Skeletal muscle tissue (tissue), 4 donors: Measurements from ENCODE around the gene NBEAL1. TPM values are rescaled to one million over a fixed set of nuclear protein-coding genes. Genes with fewer than 3 reads are reported as not detected.
"Not testable (repeated sequence)": the region's sequence is repeated elsewhere in the genome, so short reads cannot be mapped to it uniquely, and the experiment has no call there.

Experiments
- H3K27ac ChIP-seq: one replicate; pipeline ENCODE4 v1.7.0; 2013; ENCODE audit warnings: mild to moderate bottlenecking, low read depth, low read length, inconsistent platforms
- H3K27me3 ChIP-seq, 3 donors: one replicate each; pipeline ENCODE4 v1.7.0; 2013; ENCODE audit warnings: low read length in 3 of 3; ENCODE audit not compliant: control insufficient read depth in 3 of 3, insufficient read depth in 3 of 3
- H3K36me3 ChIP-seq, 3 donors: one replicate each; pipeline ENCODE4 v1.7.0; 2013; ENCODE audit warnings: low read length in 3 of 3; ENCODE audit not compliant: control insufficient read depth in 3 of 3, insufficient read depth in 3 of 3
- H3K4me1 ChIP-seq, 3 donors: one replicate each; pipeline ENCODE4 v1.7.0; 2013; ENCODE audit warnings: low read length in 3 of 3, mild to moderate bottlenecking in 3 of 3; ENCODE audit not compliant: control insufficient read depth in 3 of 3, insufficient read depth in 3 of 3
- H3K4me3 ChIP-seq, 3 donors: one replicate each; pipeline ENCODE4 v1.7.0; 2013; ENCODE audit warnings: low read length in 3 of 3
- H3K9ac ChIP-seq, 3 donors: one replicate each; pipeline ENCODE4 v1.7.0; 2013; ENCODE audit warnings: low read length in 3 of 3, mild to moderate bottlenecking in 3 of 3, moderate library complexity in 2 of 3, low read depth in 1 of 3
- H3K9me3 ChIP-seq, 3 donors: one replicate each; pipeline ENCODE4 v1.7.0; 2013; ENCODE audit warnings: low read length in 3 of 3; ENCODE audit not compliant: control insufficient read depth in 3 of 3
- total RNA-seq: library from RNA; depleted of rRNA; stranded (reverse); fragments of >200 nt; gene quantifications from one replicate; pipeline ENCODE4 v1.2.3, GENCODE V29; 2014
- donor health status: Osteomylitis.

NBEAL1 gene
- total RNA-seq, 1 donor from 2014 or later, result 29.2 TPM

DNA sequence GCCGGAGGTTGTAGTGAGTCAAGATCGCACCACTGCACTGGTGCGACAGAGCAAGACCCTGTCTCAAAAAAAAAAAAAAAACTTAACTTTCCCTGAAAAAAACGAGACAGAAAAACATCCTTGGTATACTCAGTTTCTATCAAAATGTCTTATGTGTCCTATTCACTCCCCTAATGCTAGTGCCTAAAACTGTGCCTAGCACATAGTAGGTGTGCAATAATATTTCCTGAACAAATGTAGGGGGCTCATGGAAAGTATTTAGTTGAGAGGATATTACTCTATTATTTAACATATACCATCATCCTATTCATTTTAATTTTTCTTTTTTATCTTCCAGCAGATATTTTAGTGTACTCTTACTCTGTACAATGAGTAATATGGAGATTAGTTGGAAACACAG, 120.4 kb downstream of the NBEAL1 start:
- Histone ChIP-seq H3K36me3 (peaks cover 0 to 13% (median 12%) of the 10 kb centered on the region in 3 donors), H3K27me3 (no peaks in the 10 kb centered on the region), H3K4me3 (no peak overlapping the region)

DNA sequence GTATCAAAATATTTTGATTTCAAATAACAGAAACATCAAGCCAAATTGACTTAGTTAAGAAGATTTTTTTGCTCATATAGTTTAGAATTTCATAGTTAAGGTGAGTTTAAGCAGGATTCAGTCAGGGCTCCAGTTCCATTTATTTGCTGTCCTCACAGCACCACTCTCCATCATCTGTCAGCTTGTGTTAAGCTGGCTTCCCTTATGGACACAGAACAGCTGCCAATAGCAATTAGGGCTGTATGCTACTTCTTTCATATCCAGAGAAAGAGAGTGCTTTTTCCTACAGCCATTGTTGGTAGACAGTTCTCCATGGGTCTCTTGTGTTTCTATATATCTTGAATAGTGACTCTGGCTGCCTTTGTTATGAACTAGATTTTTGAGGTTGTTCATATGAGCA, 128.7 kb downstream of the NBEAL1 start:
- H3K4me1 ChIP-seq, result no peaks in the 10 kb centered on the region
- no peaks in the 10 kb centered on the region for H3K27me3 ChIP-seq
- H3K36me3 ChIP-seq, result peaks cover 0 to 6% (median 5%) of the 10 kb centered on the region in 3 donors
- H3K9ac ChIP-seq, result no peak overlapping the region
- H3K4me3 ChIP-seq, result no peak overlapping the region
- H3K9me3 ChIP-seq, result no peaks in the 10 kb centered on the region
- no peak overlapping the region for H3K27ac ChIP-seq

More for the DNA sequence above, 120.4 kb downstream of the NBEAL1 start:
- Histone ChIP-seq H3K9ac (no peak overlapping the region), H3K4me1 (no peaks in the 10 kb centered on the region), H3K27ac (no peak overlapping the region), H3K9me3 (no peaks in the 10 kb centered on the region)

DNA sequence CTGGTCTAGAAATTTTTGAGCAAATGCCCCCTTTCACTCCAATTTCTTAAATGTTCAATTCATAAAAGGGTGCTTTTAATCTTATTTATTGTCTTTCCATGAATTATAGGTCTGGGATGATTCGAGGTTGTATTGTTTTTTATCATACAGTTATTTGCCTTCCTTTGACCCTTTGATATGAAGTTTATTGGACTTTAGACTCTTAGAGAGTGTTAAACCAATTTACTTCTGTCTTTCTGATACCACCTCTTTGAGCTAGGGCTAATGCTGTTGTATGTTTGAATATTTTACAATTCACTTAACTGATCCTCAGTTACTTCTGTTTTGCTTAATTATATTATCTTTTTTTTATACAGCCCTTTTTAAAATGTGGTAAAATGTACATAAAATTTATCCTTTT, 134.5 kb downstream of the NBEAL1 start:
- Histone ChIP-seq H3K27ac (no peak overlapping the region), H3K4me1 (no peaks in the 10 kb centered on the region), H3K9me3 (no peaks in the 10 kb centered on the region), H3K36me3 (peaks cover 4 to 16% (median 16%) of the 10 kb centered on the region in 3 donors), H3K27me3 (no peaks in the 10 kb centered on the region), H3K4me3 (no peak overlapping the region), H3K9ac (no peak overlapping the region)

DNA sequence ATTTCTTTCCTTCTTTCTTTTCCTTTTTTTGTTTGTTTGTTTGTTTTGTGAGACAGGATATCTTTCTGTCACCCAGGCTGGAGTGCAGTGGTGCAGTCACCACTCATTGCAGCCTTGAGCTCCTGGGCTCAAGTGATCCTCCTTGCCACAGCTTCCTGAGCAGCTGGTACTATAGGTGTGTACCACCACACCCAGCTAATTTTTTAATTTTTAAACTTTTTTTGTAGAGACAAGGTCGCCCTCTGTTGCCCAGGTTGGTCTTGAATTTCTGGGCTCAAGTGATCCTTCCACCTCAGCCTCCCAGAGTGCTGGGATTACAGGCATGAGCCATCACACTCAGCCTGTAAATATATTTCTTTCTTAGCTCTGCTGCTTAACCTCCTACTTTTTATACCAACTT, 140.7 kb downstream of the NBEAL1 start:
- Histone ChIP-seq H3K36me3 (peaks cover 4 to 12% (median 11%) of the 10 kb centered on the region in 3 donors), H3K4me3 (no peak overlapping the region), H3K27me3 (no peaks in the 10 kb centered on the region), H3K9me3 (no peaks in the 10 kb centered on the region), H3K27ac (no peak overlapping the region), H3K4me1 (no peaks in the 10 kb centered on the region), H3K9ac (no peak overlapping the region)

DNA sequence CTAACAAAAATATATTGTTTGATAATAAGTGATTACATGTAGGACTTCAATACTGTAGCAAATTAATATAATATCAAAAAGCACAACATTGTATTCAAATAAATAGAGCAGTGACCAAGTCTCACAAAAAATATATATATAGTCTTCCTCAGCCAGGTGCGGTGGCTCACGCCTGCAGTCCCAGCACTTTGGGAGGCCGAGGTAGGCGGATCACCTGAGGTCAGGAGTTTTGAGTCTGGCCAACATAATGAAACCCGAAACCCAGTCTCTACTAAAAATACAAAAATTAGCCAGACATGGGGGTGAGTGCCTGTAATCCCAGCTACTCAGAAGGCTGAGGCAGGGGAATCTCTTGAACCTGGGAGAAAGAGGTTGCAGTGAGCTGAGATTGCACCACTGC, 148.0 kb downstream of the NBEAL1 start:
- H3K27ac ChIP-seq, H3K9ac ChIP-seq: not testable (repeated sequence)
- H3K36me3 ChIP-seq, result peaks cover 0 to 13% (median 10%) of the 10 kb centered on the region in 3 donors

DNA sequence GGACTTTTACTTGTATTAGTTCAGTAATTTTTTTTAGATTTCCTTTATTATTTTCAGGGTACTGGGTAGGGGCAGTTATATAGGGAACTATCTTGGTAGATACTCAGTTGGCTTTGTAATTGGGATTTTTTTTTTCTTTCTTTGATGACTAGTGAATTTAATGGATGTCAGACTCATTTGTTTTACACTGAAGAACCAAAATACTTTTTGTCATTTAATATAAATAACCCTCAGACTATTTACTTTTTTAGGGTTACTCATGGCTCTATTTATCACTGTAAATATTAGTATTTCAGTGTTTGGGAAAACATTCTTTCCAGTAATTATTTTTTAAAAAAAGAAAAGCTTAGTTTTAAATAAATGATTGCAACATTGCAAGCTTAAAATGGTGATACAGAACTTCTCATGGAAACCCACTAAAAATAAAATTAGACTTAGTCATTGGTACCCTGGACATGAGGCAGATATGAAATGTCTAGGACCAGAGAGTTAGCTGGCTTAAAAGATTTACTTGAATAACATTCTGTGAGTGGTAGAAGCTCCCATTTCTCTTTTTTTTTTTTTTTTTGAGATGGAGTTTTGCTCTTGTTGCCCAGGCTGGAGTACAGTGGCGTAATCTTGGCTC, 149.7 kb downstream of the NBEAL1 start:
- Histone ChIP-seq H3K27me3 (no peaks in the 10 kb centered on the region), H3K4me3 (no peak overlapping the region), H3K9ac (no peak overlapping the region), H3K27ac (no peak overlapping the region), H3K4me1 (no peaks in the 10 kb centered on the region), H3K9me3 (no peaks in the 10 kb centered on the region), H3K36me3 (peaks cover 0 to 13% (median 7%) of the 10 kb centered on the region in 3 donors)

More for the DNA sequence above, 148.0 kb downstream of the NBEAL1 start:
- not testable (repeated sequence) for H3K4me3 ChIP-seq, H3K9me3 ChIP-seq, H3K27me3 ChIP-seq, H3K4me1 ChIP-seq

DNA sequence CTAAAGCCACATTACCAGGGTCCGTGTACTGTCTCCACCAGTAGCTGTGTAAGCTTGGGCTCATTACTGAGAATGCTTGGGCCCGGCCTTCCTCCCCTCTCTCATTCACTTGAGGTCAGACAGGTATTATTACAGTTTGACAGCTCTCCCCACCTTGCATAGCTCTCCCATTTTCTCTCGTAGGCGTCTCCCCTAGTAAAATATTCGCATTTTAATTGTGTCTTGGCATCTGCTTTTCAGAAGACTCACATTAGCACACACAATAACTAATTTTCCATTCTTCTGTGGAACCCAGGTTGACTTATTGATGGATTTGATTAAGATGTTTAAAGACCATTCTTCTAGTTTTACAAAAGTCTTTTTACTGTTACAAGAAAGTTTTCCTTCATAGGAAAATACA, 153.1 kb downstream of the NBEAL1 start:
- Histone ChIP-seq H3K27me3 (no peaks in the 10 kb centered on the region), H3K9ac (no peak overlapping the region), H3K27ac (no peak overlapping the region), H3K9me3 (no peaks in the 10 kb centered on the region), H3K4me1 (no peaks in the 10 kb centered on the region), H3K4me3 (no peak overlapping the region), H3K36me3 (peaks cover 0 to 18% (median 7%) of the 10 kb centered on the region in 3 donors)

DNA sequence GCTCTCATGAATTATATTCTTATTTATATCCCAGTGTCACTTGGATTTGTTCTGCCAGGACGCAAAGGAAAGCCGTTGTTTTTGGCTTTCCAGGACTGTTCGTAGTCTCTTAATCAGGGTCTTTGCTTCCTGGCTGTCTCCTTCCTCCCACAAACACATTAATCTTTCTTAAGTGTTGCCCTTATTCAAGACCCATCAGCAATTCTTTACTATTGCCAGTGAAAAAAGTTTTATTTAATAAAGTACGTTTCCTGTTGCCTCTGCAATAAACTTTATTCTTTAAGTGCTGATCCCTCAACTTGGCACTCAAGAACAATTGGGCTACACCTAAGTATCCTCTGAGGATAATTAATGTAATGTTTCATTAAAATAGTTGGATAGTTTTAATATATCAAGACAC, 155.8 kb downstream of the NBEAL1 start:
- H3K4me3 ChIP-seq, result no peak overlapping the region
- no peak overlapping the region for H3K27ac ChIP-seq
- no peaks in the 10 kb centered on the region for H3K9me3 ChIP-seq
- no peak overlapping the region for H3K9ac ChIP-seq
- no peaks in the 10 kb centered on the region for H3K4me1 ChIP-seq
- H3K36me3 ChIP-seq, result peaks cover 2 to 19% (median 7%) of the 10 kb centered on the region in 3 donors
- H3K27me3 ChIP-seq, result no peaks in the 10 kb centered on the region

DNA sequence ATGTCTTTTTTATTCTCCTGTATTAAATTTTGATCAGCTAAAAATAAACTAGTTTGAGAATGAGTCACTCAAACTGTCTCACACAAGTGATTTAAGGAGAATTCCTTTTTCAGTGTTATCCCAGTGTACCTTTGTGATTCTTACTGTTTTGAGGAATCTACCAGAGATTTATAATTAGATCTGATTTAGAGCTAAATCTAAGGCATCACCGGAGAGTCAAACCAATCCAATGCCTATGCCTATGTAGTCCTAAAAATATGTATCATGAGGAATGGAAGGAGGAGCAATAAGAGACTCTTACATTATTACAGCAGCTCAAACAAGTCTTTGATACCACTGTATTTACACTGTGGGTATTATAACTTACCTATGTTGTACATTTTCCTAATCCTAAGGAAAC, 160.7 kb downstream of the NBEAL1 start:
- H3K9me3 ChIP-seq, result no peaks in the 10 kb centered on the region
- H3K27me3 ChIP-seq, result no peaks in the 10 kb centered on the region
- no peak overlapping the region for H3K4me3 ChIP-seq
- H3K9ac ChIP-seq, result no peak overlapping the region
- no peaks in the 10 kb centered on the region for H3K4me1 ChIP-seq
- peaks cover 1 to 9% (median 6%) of the 10 kb centered on the region in 3 donors for H3K36me3 ChIP-seq
- H3K27ac ChIP-seq, result no peak overlapping the region

DNA sequence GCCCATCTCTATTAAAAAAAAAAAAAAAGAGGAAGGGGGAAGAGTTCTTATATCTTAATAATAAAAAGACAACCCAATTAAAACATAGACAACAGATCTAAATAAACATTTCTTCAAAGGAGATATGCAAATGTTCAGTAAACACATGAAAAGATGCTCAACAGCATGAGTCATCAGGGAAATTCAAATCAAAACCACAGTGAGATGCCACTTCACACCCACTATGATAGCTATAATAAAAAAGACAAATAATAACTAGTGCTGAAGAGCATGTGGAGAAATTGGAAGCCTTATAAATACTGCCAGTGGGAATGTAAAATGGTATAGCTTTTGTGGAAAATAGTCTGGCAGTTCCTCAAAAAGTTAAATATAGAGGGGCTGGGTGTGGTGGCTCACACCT, 162.7 kb downstream of the NBEAL1 start:
- Histone ChIP-seq H3K4me3 (no peak overlapping the region), H3K4me1 (no peaks in the 10 kb centered on the region), H3K27ac (no peak overlapping the region), H3K27me3 (no peaks in the 10 kb centered on the region), H3K36me3 (peaks cover 11 to 14% (median 12%) of the 10 kb centered on the region in 3 donors), H3K9ac (no peak overlapping the region), H3K9me3 (no peaks in the 10 kb centered on the region)
